GM19238 (cell line): ENCODE results near the gene GCN1.

Source experiments
- DNase-seq: peaks from one replicate; pipeline ENCODE4 v3.0.0; 2011; ENCODE audit warnings: low spot score; ENCODE audit not compliant: insufficient read length

Gene GCN1

GRCh38 chr12:120181991-120182631 lies 12.4 kb downstream of the GCN1 start:
- DNase-seq = no peak

- DNase-seq = no peak
Observed at GRCh38 chr12:120180975-120181374, 13.5 kb downstream of the GCN1 start.

- no peak for DNase-seq
Observed at GRCh38 chr12:120175537-120175936, 19.0 kb downstream of the GCN1 start.

GRCh38 chr12:120175062-120175461 lies 19.5 kb downstream of the GCN1 start:
- no peak for DNase-seq

- no peak for DNase-seq
Observed at GRCh38 chr12:120172053-120172452, 22.5 kb downstream of the GCN1 start.

GRCh38 chr12:120170631-120171030 lies 23.9 kb downstream of the GCN1 start:
- DNase-seq = no peak

GRCh38 chr12:120169946-120170345 lies 24.6 kb downstream of the GCN1 start:
- no peak for DNase-seq

- no peak for DNase-seq
Observed at GRCh38 chr12:120168337-120168736, 26.2 kb downstream of the GCN1 start.

- DNase-seq = no peak
Observed at GRCh38 chr12:120167529-120168095, 26.9 kb downstream of the GCN1 start.

- no peak for DNase-seq
Observed at GRCh38 chr12:120164293-120164692, 30.2 kb downstream of the GCN1 start.

GRCh38 chr12:120162763-120163162 lies 31.8 kb downstream of the GCN1 start:
- DNase-seq = no peak

GRCh38 chr12:120161852-120162251 lies 32.7 kb downstream of the GCN1 start:
- DNase-seq = no peak

GRCh38 chr12:120159509-120160237 lies 34.8 kb downstream of the GCN1 start:
- no peak for DNase-seq

GRCh38 chr12:120158351-120158750 lies 36.2 kb downstream of the GCN1 start:
- no peak for DNase-seq

- DNase-seq = no peak
Observed at GRCh38 chr12:120157678-120158077, 36.8 kb downstream of the GCN1 start.

- no peak for DNase-seq
Observed at GRCh38 chr12:120156315-120157259, 37.9 kb downstream of the GCN1 start.

GRCh38 chr12:120155072-120155471 lies 39.4 kb downstream of the GCN1 start:
- no peak for DNase-seq

GRCh38 chr12:120150919-120151525 lies 43.5 kb downstream of the GCN1 start:
- DNase-seq = no peak

GRCh38 chr12:120148011-120148410 lies 46.5 kb downstream of the GCN1 start:
- no peak for DNase-seq

- DNase-seq = no peak
Observed at GRCh38 chr12:120145164-120145563, 49.4 kb downstream of the GCN1 start.

GRCh38 chr12:120144215-120144614 lies 50.3 kb downstream of the GCN1 start:
- no peak for DNase-seq
